H1 (cell line): ENCODE measurements around the gene SCNN1B.

Experiments
- CTCF ChIP-seq, 3 experiments: IDR thresholded peaks; 1 replicate in 2 of 3; 2 replicates in 1 of 3; pipeline versions ENCODE4 v1.5.1 to v1.6.1; 2011; ENCODE audit warnings: low read length in 3 of 3, mild to moderate bottlenecking in 3 of 3, inconsistent platforms in 2 of 3, low read depth in 1 of 3, moderate library complexity in 1 of 3; ENCODE audit not compliant: insufficient read depth in 1 of 3; ENCODE audit errors: control extremely low read depth in 1 of 3
- E2F6 ChIP-seq: IDR thresholded peaks from 2 replicates; pipeline ENCODE4 v1.6.1; 2012; ENCODE audit warnings: inconsistent platforms
- GABPA ChIP-seq: IDR thresholded peaks from 2 replicates; pipeline ENCODE4 v1.6.1; 2011; ENCODE audit warnings: mild to moderate bottlenecking, low read length, moderate library complexity, borderline replicate concordance; ENCODE audit not compliant: insufficient read depth
- POLR2A ChIP-seq, 2 experiments: IDR thresholded peaks; 1 replicate in 1 of 2; 2 replicates in 1 of 2; pipeline ENCODE4 v1.6.1; 2011; ENCODE audit warnings: low read depth in 2 of 2, low read length in 2 of 2, mild to moderate bottlenecking in 2 of 2; ENCODE audit errors: control extremely low read depth in 1 of 2
- ZNF274 ChIP-seq: IDR thresholded peaks from 2 replicates; pipeline ENCODE4 v1.7.0; 2012; ENCODE audit warnings: low read length, borderline replicate concordance; ENCODE audit errors: extremely low read depth

GRCh38 chr16:23334950-23335349 is 32.8 kb downstream of the SCNN1B start:
- no peak for TF ChIP-seq ZNF274
- no peak for TF ChIP-seq GABPA
- TF ChIP-seq E2F6, result no peak
- no peak for TF ChIP-seq CTCF (IDR thresholded peaks at IDR 0.05; ENCODE audit: control extremely low read depth in 1 of 3, insufficient read depth in 1 of 3, low read depth in 1 of 3, low read length in 3 of 3)
- no peak for TF ChIP-seq POLR2A (IDR thresholded peaks at IDR 0.05; ENCODE audit: control extremely low read depth in 1 of 2, low read depth in 2 of 2, low read length in 2 of 2)
